Measurements from ENCODE around the gene MBLAC1. TPM values are rescaled to one million over a fixed set of nuclear protein-coding genes. Genes with fewer than 3 reads are reported as not detected.

The MBLAC1 gene
- total RNA-seq, 5 donors from 2014 or later (not counting 1 experiment from before 2014, with no cell fraction given): 3.2 to 8.6 (median 5.3) TPM

GRCh38 chr7:100152937-100153666 lies 26.3 kb downstream of the MBLAC1 start:
- Mint-ChIP-seq H3K27me3 (no peaks in the 10 kb centered on the region), H3K4me3 (no peak overlapping the region), H3K36me3 (peaks cover 28% of the 10 kb centered on the region), H3K9me3 (no peaks in the 10 kb centered on the region), H3K27ac (peak overlapping the region; percentile 56 to 81), H3K4me1 (peaks cover 71% of the 10 kb centered on the region in 3 donors)
- Histone ChIP-seq H3K27me3 (replicated peaks in 1 of 2; ENCODE audit: control insufficient read depth in 2 of 2, extremely low read depth in 1 of 2, insufficient read depth in 2 of 2, low read length in 1 of 2) (no peaks in the 10 kb centered on the region), H3K9me3 (no peaks in the 10 kb centered on the region), H3K4me1 (ENCODE audit: control insufficient read depth in 1 of 2, extremely low read depth in 1 of 2, insufficient read depth in 2 of 2, low read length in 2 of 2) (peaks cover 19 to 71% of the 10 kb centered on the region in 2 experiments), H3K27ac (ENCODE audit: low read length) (peak overlapping the region; percentile 12), H3K36me3 (ENCODE audit: control insufficient read depth in 2 of 2, extremely low read depth in 1 of 2, insufficient read depth in 1 of 2, low read length in 1 of 2) (peaks cover 19 to 53% of the 10 kb centered on the region in 2 donors), H3K4me3 (ENCODE audit: control insufficient read depth in 1 of 2, extremely low read depth in 1 of 2, low read length in 1 of 2) (no peak overlapping the region)
- ATAC-seq (replicated peaks in 1 of 4) (no peak), DNase-seq (no peak)
- POLR2A ChIA-PET: no interaction called here
- CTCF ChIA-PET: no interaction called here
- WGBS (ENCODE audit: insufficient coverage): 94% methylated on average over 14 of the region's 18 CpGs

- H3K36me3 ChIP-seq (ENCODE audit: control insufficient read depth in 2 of 2, extremely low read depth in 1 of 2, insufficient read depth in 1 of 2, low read length in 1 of 2): peaks cover 19 to 53% of the 10 kb centered on the region in 2 donors
- ATAC-seq (replicated peaks in 1 of 4) (no peak), DNase-seq (no peak)
- ChIA-PET POLR2A (no interaction called here), CTCF (no interaction called here)
- peak overlapping the region; percentile 56 to 60 for H3K27ac Mint-ChIP-seq
- peaks cover 65 to 67% (median 67%) of the 10 kb centered on the region in 3 donors for H3K4me1 Mint-ChIP-seq
- no peak overlapping the region for H3K4me3 Mint-ChIP-seq
- H3K4me3 ChIP-seq (ENCODE audit: control insufficient read depth in 1 of 2, extremely low read depth in 1 of 2, low read length in 1 of 2): no peak overlapping the region
- no peaks in the 10 kb centered on the region for H3K27me3 Mint-ChIP-seq
- H3K27ac ChIP-seq (ENCODE audit: low read length): no peak overlapping the region
- no peaks in the 10 kb centered on the region for H3K9me3 ChIP-seq
- H3K36me3 Mint-ChIP-seq: peaks cover 28% of the 10 kb centered on the region
- H3K4me1 ChIP-seq (ENCODE audit: control insufficient read depth in 1 of 2, extremely low read depth in 1 of 2, insufficient read depth in 2 of 2, low read length in 2 of 2): peaks cover 20 to 71% of the 10 kb centered on the region in 2 experiments
- H3K9me3 Mint-ChIP-seq: no peaks in the 10 kb centered on the region
- no peaks in the 10 kb centered on the region for H3K27me3 ChIP-seq (replicated peaks in 1 of 2; ENCODE audit: control insufficient read depth in 2 of 2, extremely low read depth in 1 of 2, insufficient read depth in 2 of 2, low read length in 1 of 2)
- WGBS (ENCODE audit: insufficient coverage): no CpG with 5 or more reads among the region's 16 CpGs
Measured at GRCh38 chr7:100153708-100154535, 27.2 kb downstream of the MBLAC1 start.

- H3K9me3 ChIP-seq: no peaks in the 10 kb centered on the region
- peaks cover 24 to 71% of the 10 kb centered on the region in 2 experiments for H3K4me1 ChIP-seq (ENCODE audit: control insufficient read depth in 1 of 2, extremely low read depth in 1 of 2, insufficient read depth in 2 of 2, low read length in 2 of 2)
- Mint-ChIP-seq H3K36me3 (peaks cover 28% of the 10 kb centered on the region), H3K4me1 (peaks cover 66 to 69% (median 68%) of the 10 kb centered on the region in 3 donors), H3K27ac (no peak overlapping the region), H3K9me3 (no peaks in the 10 kb centered on the region), H3K27me3 (no peaks in the 10 kb centered on the region), H3K4me3 (no peak overlapping the region)
- ChIA-PET POLR2A (no interaction called here), CTCF (interaction anchor here in 1 of 2 donors (0.6 kb wide), 1 partner anchor 175 kb away, joined by 5 read pairs; no protein-coding TSS in a partner anchor)
- ATAC-seq (replicated peaks in 1 of 4) (no peak), DNase-seq (no peak)
- WGBS (ENCODE audit: insufficient coverage): 92% methylated on average over 22 of the region's 30 CpGs
- no peak overlapping the region for H3K4me3 ChIP-seq (ENCODE audit: control insufficient read depth in 1 of 2, extremely low read depth in 1 of 2, low read length in 1 of 2)
- H3K36me3 ChIP-seq (ENCODE audit: control insufficient read depth in 2 of 2, extremely low read depth in 1 of 2, insufficient read depth in 1 of 2, low read length in 1 of 2): peaks cover 19 to 53% of the 10 kb centered on the region in 2 donors
- no peaks in the 10 kb centered on the region for H3K27me3 ChIP-seq (replicated peaks in 1 of 2; ENCODE audit: control insufficient read depth in 2 of 2, extremely low read depth in 1 of 2, insufficient read depth in 2 of 2, low read length in 1 of 2)
- no peak overlapping the region for H3K27ac ChIP-seq (ENCODE audit: low read length)
Measured at GRCh38 chr7:100154651-100155491, 28.1 kb downstream of the MBLAC1 start.

- ATAC-seq (replicated peaks in 1 of 4): no peak
- Histone ChIP-seq H3K27me3 (replicated peaks in 1 of 2; ENCODE audit: control insufficient read depth in 2 of 2, extremely low read depth in 1 of 2, insufficient read depth in 2 of 2, low read length in 1 of 2) (no peaks in the 10 kb centered on the region), H3K4me3 (ENCODE audit: control insufficient read depth in 1 of 2, extremely low read depth in 1 of 2, low read length in 1 of 2) (no peak overlapping the region), H3K27ac (ENCODE audit: low read length) (no peak overlapping the region), H3K36me3 (ENCODE audit: control insufficient read depth in 2 of 2, extremely low read depth in 1 of 2, insufficient read depth in 1 of 2, low read length in 1 of 2) (peaks cover 19 to 53% of the 10 kb centered on the region in 2 donors), H3K4me1 (ENCODE audit: control insufficient read depth in 1 of 2, extremely low read depth in 1 of 2, insufficient read depth in 2 of 2, low read length in 2 of 2) (peaks cover 18 to 70% of the 10 kb centered on the region in 2 experiments), H3K9me3 (no peaks in the 10 kb centered on the region)
- H3K9me3 Mint-ChIP-seq: no peaks in the 10 kb centered on the region
- peaks cover 58 to 68% (median 66%) of the 10 kb centered on the region in 3 donors for H3K4me1 Mint-ChIP-seq
- peak in 1 of 35 experiments; percentile 2 for DNase-seq
- peak overlapping the region in 1 of 3 donors; percentile 21 for H3K4me3 Mint-ChIP-seq
- CTCF ChIA-PET: no interaction called here
- POLR2A ChIA-PET: no interaction called here
- H3K36me3 Mint-ChIP-seq: peaks cover 23% of the 10 kb centered on the region
- H3K27me3 Mint-ChIP-seq: no peaks in the 10 kb centered on the region
- 91% methylated on average over 19 of the region's 20 CpGs for WGBS (ENCODE audit: insufficient coverage)
- H3K27ac Mint-ChIP-seq: peak overlapping the region; percentile 34 to 89
Measured at GRCh38 chr7:100155553-100156317, 29.0 kb downstream of the MBLAC1 start.

GRCh38 chr7:100156331-100157068 lies 29.7 kb downstream of the MBLAC1 start:
- Mint-ChIP-seq H3K4me1 (peaks cover 57 to 67% (median 64%) of the 10 kb centered on the region in 3 donors), H3K27me3 (no peaks in the 10 kb centered on the region), H3K4me3 (peak overlapping the region; percentile 75 to 85 (median 81)), H3K36me3 (peaks cover 23% of the 10 kb centered on the region), H3K9me3 (no peaks in the 10 kb centered on the region), H3K27ac (peak overlapping the region; percentile 89 to 91)
- ChIA-PET CTCF (no interaction called here), POLR2A (interaction anchor here in 1 of 2 donors (0.5 to 1.1 kb wide), 2 partner anchors 10 to 273 kb away, joined by 3 to 5 read pairs; no protein-coding TSS in a partner anchor)
- Histone ChIP-seq H3K27ac (ENCODE audit: low read length) (no peak overlapping the region), H3K4me1 (ENCODE audit: control insufficient read depth in 1 of 2, extremely low read depth in 1 of 2, insufficient read depth in 2 of 2, low read length in 2 of 2) (peaks cover 18 to 66% of the 10 kb centered on the region in 2 experiments), H3K36me3 (ENCODE audit: control insufficient read depth in 2 of 2, extremely low read depth in 1 of 2, insufficient read depth in 1 of 2, low read length in 1 of 2) (peaks cover 19 to 53% of the 10 kb centered on the region in 2 donors), H3K4me3 (ENCODE audit: control insufficient read depth in 1 of 2, extremely low read depth in 1 of 2, low read length in 1 of 2) (peak overlapping the region in 1 of 2 donors; percentile 79), H3K9me3 (no peaks in the 10 kb centered on the region), H3K27me3 (replicated peaks in 1 of 2; ENCODE audit: control insufficient read depth in 2 of 2, extremely low read depth in 1 of 2, insufficient read depth in 2 of 2, low read length in 1 of 2) (no peaks in the 10 kb centered on the region)
- 69% methylated on average over 7 of the region's 16 CpGs for WGBS (ENCODE audit: insufficient coverage)
- DNase-seq (peak in 7 of 35 experiments; percentile 21 to 62 (median 35)), ATAC-seq (replicated peaks in 1 of 4) (peak in 1 of 4 experiments; percentile 47)

All from T-cell (primary cell).